CD4-positive, alpha-beta T cell treated with Interleukin-2 at 100 ng/mL for 4 hours (primary cell): ENCODE data around the gene CACNA1A.
"Not testable (repeated sequence)": the region's sequence is repeated elsewhere in the genome, so short reads cannot be mapped to it uniquely, and the experiment has no call there.

Experiments used
- DNase-seq: peaks from one replicate; pipeline ENCODE4 v3.0.0-alpha.2; 2020; ENCODE audit warnings: low spot score

CACNA1A gene

GRCh38 chr19:13363954-13364353 lies 142.3 kb downstream of the CACNA1A start:
- DNase-seq: no peak

- DNase-seq: no peak
These were observed 143.0 kb downstream of the CACNA1A start for GRCh38 chr19:13363245-13363644.

- no peak for DNase-seq
These were observed 143.6 kb downstream of the CACNA1A start for GRCh38 chr19:13362668-13363067.

- not testable (repeated sequence) for DNase-seq
These were observed 144.6 kb downstream of the CACNA1A start for GRCh38 chr19:13361726-13362125.

- no peak for DNase-seq
These were observed 149.5 kb downstream of the CACNA1A start for GRCh38 chr19:13356686-13357280.

- no peak for DNase-seq
These were observed 150.1 kb downstream of the CACNA1A start for GRCh38 chr19:13356185-13356584.

- DNase-seq: no peak
These were observed 150.9 kb downstream of the CACNA1A start for GRCh38 chr19:13355356-13355755.

- DNase-seq: no peak
These were observed 152.7 kb downstream of the CACNA1A start for GRCh38 chr19:13353625-13354024.

- DNase-seq: no peak
These were observed 155.5 kb downstream of the CACNA1A start for GRCh38 chr19:13350759-13351158.

GRCh38 chr19:13350072-13350471 lies 156.2 kb downstream of the CACNA1A start:
- DNase-seq: no peak

GRCh38 chr19:13347367-13347766 lies 158.9 kb downstream of the CACNA1A start:
- DNase-seq: no peak

GRCh38 chr19:13343514-13343913 lies 162.8 kb downstream of the CACNA1A start:
- no peak for DNase-seq

- DNase-seq: no peak
These were observed 163.6 kb downstream of the CACNA1A start for GRCh38 chr19:13342672-13343071.

- DNase-seq: no peak
These were observed 166.4 kb downstream of the CACNA1A start for GRCh38 chr19:13339869-13340268.

GRCh38 chr19:13337181-13337580 lies 169.1 kb downstream of the CACNA1A start:
- DNase-seq: no peak

- no peak for DNase-seq
These were observed 171.3 kb downstream of the CACNA1A start for GRCh38 chr19:13334801-13335481.

- no peak for DNase-seq
These were observed 176.0 kb downstream of the CACNA1A start for GRCh38 chr19:13330285-13330684.

- DNase-seq: no peak
These were observed 176.5 kb downstream of the CACNA1A start for GRCh38 chr19:13329766-13330165.

- no peak for DNase-seq
These were observed 178.0 kb downstream of the CACNA1A start for GRCh38 chr19:13328241-13328640.

GRCh38 chr19:13319526-13319925 lies 186.8 kb downstream of the CACNA1A start:
- DNase-seq: no peak

- DNase-seq: no peak
These were observed 188.1 kb downstream of the CACNA1A start for GRCh38 chr19:13318190-13318589.

- DNase-seq: no peak
These were observed 190.8 kb downstream of the CACNA1A start for GRCh38 chr19:13315495-13315894.

GRCh38 chr19:13314761-13315160 lies 191.5 kb downstream of the CACNA1A start:
- DNase-seq: no peak

- no peak for DNase-seq
These were observed 192.4 kb downstream of the CACNA1A start for GRCh38 chr19:13313875-13314274.
